ENCODE results near the gene ATRN.

ATRN gene

DNA sequence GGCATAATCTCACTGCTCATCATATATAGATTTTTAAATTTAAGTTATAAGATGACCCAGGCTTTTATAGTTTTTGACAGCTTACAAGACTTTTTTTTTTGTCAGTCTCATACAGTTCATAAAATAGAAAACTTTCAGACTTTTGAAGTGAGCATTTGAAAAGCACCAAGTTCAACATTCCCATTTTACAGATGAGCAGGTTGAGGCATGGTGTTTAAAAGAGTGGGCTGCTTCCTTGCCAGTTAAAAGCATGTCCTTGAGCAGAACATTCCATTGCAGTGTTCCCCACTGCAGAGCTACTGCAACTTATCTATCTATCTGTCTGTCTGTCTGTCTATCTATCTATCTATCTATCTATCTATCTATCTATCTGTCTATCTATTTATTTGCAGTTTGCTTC, 105.5 kb downstream of the ATRN start:
- TF ChIP-seq, protein P1, sequence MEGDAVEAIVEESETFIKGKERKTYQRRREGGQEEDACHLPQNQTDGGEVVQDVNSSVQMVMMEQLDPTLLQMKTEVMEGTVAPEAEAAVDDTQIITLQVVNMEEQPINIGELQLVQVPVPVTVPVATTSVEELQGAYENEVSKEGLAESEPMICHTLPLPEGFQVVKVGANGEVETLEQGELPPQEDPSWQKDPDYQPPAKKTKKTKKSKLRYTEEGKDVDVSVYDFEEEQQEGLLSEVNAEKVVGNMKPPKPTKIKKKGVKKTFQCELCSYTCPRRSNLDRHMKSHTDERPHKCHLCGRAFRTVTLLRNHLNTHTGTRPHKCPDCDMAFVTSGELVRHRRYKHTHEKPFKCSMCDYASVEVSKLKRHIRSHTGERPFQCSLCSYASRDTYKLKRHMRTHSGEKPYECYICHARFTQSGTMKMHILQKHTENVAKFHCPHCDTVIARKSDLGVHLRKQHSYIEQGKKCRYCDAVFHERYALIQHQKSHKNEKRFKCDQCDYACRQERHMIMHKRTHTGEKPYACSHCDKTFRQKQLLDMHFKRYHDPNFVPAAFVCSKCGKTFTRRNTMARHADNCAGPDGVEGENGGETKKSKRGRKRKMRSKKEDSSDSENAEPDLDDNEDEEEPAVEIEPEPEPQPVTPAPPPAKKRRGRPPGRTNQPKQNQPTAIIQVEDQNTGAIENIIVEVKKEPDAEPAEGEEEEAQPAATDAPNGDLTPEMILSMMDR (IDR thresholded peaks at IDR 0.05; ENCODE audit: unreplicated experiment in 3 of 3) = no peak
- Mint-ChIP-seq H3K9me3 (no peaks in the 10 kb centered on the region), H3K27me3 (ENCODE audit: low read depth) (no peaks in the 10 kb centered on the region), H3K36me3 (ENCODE audit: low read depth) (peaks cover 64% of the 10 kb centered on the region), H3K4me1 (no peaks in the 10 kb centered on the region), H3K27ac (no peak overlapping the region), H3K4me3 (no peak overlapping the region)

DNA sequence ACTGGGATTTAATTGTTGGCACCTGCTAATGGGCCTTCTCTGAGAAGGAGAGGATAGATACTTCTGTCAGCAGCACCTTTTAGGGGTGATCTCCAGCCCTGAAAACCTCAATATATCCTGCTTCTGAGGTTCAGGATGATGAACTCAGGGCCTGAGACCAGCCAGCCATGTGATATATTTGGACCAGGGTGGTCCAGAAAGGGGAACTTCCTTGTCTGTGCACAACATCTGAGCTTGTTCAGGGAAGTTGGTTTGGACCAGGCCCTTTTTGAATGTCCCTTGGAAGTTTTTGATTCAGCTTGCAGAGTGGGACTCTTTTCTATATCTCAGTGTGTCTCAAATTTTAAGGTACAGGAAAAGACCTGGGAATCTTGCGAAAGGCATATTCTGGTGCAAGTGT, 106.5 kb downstream of the ATRN start:
- Mint-ChIP-seq H3K27ac (no peak overlapping the region), H3K4me3 (no peak overlapping the region), H3K27me3 (ENCODE audit: low read depth) (no peaks in the 10 kb centered on the region), H3K9me3 (no peaks in the 10 kb centered on the region), H3K36me3 (ENCODE audit: low read depth) (peaks cover 68% of the 10 kb centered on the region), H3K4me1 (no peaks in the 10 kb centered on the region)
- TF ChIP-seq, protein P1 (IDR thresholded peaks at IDR 0.05; ENCODE audit: unreplicated experiment in 3 of 3) = no peak

DNA sequence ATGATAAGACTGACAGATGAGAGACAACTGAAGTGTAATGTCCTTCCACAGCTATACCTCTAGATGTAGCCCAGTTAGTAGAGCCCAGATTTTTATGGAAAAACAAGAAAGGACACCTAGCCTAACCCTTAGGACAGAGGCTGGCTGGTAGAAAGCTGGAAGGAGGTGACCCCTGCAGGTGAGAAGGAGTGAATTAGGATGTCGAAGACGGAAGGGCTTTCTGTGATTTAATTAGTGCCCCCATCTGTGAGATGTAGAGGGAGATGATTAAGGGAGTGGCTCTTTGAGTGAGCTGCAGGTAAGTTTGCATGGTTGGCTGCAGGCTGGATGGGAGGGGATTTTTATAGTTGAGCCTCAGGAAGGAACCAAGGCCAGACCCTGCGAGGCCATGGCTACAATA, 109.6 kb downstream of the ATRN start:
- TF ChIP-seq, protein P1 (IDR thresholded peaks at IDR 0.05; ENCODE audit: unreplicated experiment in 3 of 3) = no peak

DNA sequence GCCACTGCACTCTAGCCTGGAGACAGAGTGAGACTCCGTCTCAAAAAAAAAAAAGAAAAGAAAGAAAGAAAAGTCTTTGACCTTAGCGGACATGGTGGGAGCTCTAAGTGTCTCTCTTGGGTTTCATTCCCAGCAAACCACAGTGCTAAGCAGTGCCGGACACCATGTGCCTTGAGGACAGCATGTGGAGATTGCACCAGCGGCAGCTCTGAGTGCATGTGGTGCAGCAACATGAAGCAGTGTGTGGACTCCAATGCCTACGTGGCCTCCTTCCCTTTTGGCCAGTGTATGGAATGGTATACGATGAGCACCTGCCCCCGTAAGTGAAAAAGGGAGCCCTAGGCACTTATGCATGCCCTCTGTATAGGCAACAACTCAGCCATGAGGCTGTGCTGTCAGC, 112.9 kb downstream of the ATRN start:
- H3K36me3 Mint-ChIP-seq (ENCODE audit: low read depth) = peaks cover 88% of the 10 kb centered on the region
- peaks cover 21% of the 10 kb centered on the region for H3K9me3 Mint-ChIP-seq
- no peak overlapping the region for H3K4me3 Mint-ChIP-seq
- no peaks in the 10 kb centered on the region for H3K4me1 Mint-ChIP-seq
- no peak overlapping the region for H3K27ac Mint-ChIP-seq
- TF ChIP-seq, protein P1 (IDR thresholded peaks at IDR 0.05; ENCODE audit: unreplicated experiment in 3 of 3) = no peak
- H3K27me3 Mint-ChIP-seq (ENCODE audit: low read depth) = no peaks in the 10 kb centered on the region

More for the DNA sequence above, 109.6 kb downstream of the ATRN start:
- H3K4me3 Mint-ChIP-seq = no peak overlapping the region
- no peaks in the 10 kb centered on the region for H3K4me1 Mint-ChIP-seq
- no peaks in the 10 kb centered on the region for H3K9me3 Mint-ChIP-seq
- peaks cover 83% of the 10 kb centered on the region for H3K36me3 Mint-ChIP-seq (ENCODE audit: low read depth)
- H3K27ac Mint-ChIP-seq = no peak overlapping the region
- no peaks in the 10 kb centered on the region for H3K27me3 Mint-ChIP-seq (ENCODE audit: low read depth)

DNA sequence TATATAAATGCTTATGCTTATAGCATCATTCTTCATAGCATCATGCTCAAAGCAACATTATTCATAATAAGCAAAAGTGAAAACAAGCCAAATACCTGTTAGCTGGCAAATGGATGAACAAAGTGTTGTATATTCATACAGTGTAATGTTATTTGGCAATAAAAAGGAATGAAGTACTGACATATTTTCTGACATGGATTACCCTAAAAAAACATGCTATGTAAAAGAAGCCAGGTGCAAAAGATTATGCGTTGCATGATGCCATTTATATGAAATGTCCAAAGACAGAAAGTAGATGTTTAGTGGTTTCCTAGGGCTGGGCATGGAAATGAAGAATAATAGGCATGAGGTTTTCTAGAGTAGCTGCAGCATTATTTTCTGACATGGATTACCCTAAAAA, 115.3 kb downstream of the ATRN start:
- H3K27ac Mint-ChIP-seq = no peak overlapping the region
- peaks cover 21% of the 10 kb centered on the region for H3K9me3 Mint-ChIP-seq
- H3K4me3 Mint-ChIP-seq = no peak overlapping the region
- TF ChIP-seq, protein P1 (IDR thresholded peaks at IDR 0.05; ENCODE audit: unreplicated experiment in 3 of 3) = no peak
- no peaks in the 10 kb centered on the region for H3K4me1 Mint-ChIP-seq
- H3K27me3 Mint-ChIP-seq (ENCODE audit: low read depth) = no peaks in the 10 kb centered on the region
- peaks cover 86% of the 10 kb centered on the region for H3K36me3 Mint-ChIP-seq (ENCODE audit: low read depth)

DNA sequence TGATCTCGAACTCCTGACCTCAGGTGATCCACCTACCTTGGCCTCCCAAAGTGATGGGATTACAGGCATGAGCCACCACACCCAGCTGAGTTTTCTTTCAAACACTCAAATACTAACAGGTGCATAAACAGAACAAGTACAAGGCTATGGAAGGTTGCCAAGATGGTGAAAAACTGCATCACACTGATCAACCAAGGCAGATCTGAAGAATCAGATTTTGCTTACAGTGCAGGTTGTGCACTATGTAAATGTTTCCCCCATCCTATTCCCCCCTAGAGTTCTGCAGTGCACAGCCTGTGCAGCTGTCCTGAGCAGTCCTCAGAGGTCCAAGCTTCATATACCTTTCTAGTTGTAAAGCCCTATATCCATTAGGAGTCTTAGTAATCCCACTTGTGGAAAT, 119.3 kb downstream of the ATRN start:
- Mint-ChIP-seq H3K4me1 (no peaks in the 10 kb centered on the region), H3K27ac (no peak overlapping the region)

More for the DNA sequence above, 119.3 kb downstream of the ATRN start:
- Mint-ChIP-seq H3K9me3 (peaks cover 21% of the 10 kb centered on the region), H3K4me3 (no peak overlapping the region), H3K36me3 (ENCODE audit: low read depth) (peaks cover 79% of the 10 kb centered on the region), H3K27me3 (ENCODE audit: low read depth) (no peaks in the 10 kb centered on the region)
- TF ChIP-seq, protein P1 (IDR thresholded peaks at IDR 0.05; ENCODE audit: unreplicated experiment in 3 of 3) = no peak

Data from nephron (organoid).